ENCODE data around the gene CD3G. TPM values are rescaled to one million over a fixed set of nuclear protein-coding genes. Genes with fewer than 3 reads are reported as not detected.

CD3G gene
- total and polyA plus RNA-seq, 4 donors, result 0.19 to 0.84 (median 0.33) TPM

DNA sequence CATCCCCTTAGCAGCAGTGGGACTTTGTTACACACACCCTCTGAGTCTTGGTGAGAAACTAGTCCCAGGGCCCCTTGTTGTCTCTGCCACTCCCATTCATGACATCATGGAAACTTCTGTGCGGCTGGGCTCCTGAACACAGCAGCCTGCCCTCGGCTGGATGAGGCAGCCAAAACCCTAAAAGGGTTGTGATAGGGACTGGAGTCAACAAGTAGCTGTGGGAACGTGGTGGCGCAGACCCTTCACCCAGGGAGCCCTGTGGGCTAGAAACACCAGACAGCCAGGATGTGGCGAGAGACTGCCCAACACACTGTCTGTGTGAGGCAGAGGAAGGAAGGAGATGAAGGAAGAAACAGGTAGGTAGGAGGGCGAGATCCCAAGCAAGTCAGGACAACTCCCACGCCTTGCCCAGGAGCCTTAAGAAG is 5.5 kb upstream of the CD3G start:
- Histone ChIP-seq H3K9me3 (ENCODE audit: control insufficient read depth in 4 of 4, low read length in 3 of 4) (no peaks in the 10 kb centered on the region), H3K4me3 (ENCODE audit: low read depth in 1 of 3, low read length in 3 of 3) (no peak overlapping the region), H3K9ac (ENCODE audit: low read depth in 1 of 2, low read length in 2 of 2) (no peak overlapping the region), H3K36me3 (ENCODE audit: control insufficient read depth in 4 of 4, insufficient read depth in 3 of 4, low read depth in 1 of 4, low read length in 3 of 4) (no peaks in the 10 kb centered on the region), H3K4me1 (ENCODE audit: control insufficient read depth in 4 of 4, insufficient read depth in 4 of 4, low read length in 3 of 4) (no peaks in the 10 kb centered on the region), H3K27ac (ENCODE audit: low read depth in 1 of 2, low read length in 2 of 2) (peak overlapping the region in 1 of 2 donors; percentile 31), H3K27me3 (ENCODE audit: control insufficient read depth in 4 of 4, insufficient read depth in 4 of 4, low read length in 3 of 4) (no peaks in the 10 kb centered on the region)
- 72% methylated on average over 7 of the region's 7 CpGs for WGBS
- DNase-seq (ENCODE audit: low spot score), result no peak
- TF ChIP-seq SP1 (IDR thresholded peaks at IDR 0.05), result no peak
- TF ChIP-seq YY1 (IDR thresholded peaks at IDR 0.05), result no peak
- no peak for TF ChIP-seq GABPA (IDR thresholded peaks at IDR 0.05 in 1 of 2, conservative IDR thresholded peaks at IDR 0.05 in 1 of 2)
- TF ChIP-seq, protein P1, sequence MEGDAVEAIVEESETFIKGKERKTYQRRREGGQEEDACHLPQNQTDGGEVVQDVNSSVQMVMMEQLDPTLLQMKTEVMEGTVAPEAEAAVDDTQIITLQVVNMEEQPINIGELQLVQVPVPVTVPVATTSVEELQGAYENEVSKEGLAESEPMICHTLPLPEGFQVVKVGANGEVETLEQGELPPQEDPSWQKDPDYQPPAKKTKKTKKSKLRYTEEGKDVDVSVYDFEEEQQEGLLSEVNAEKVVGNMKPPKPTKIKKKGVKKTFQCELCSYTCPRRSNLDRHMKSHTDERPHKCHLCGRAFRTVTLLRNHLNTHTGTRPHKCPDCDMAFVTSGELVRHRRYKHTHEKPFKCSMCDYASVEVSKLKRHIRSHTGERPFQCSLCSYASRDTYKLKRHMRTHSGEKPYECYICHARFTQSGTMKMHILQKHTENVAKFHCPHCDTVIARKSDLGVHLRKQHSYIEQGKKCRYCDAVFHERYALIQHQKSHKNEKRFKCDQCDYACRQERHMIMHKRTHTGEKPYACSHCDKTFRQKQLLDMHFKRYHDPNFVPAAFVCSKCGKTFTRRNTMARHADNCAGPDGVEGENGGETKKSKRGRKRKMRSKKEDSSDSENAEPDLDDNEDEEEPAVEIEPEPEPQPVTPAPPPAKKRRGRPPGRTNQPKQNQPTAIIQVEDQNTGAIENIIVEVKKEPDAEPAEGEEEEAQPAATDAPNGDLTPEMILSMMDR (IDR thresholded peaks at IDR 0.05; ENCODE audit: low read depth, low read length, missing input control), result no peak
- TF ChIP-seq EGR1 (IDR thresholded peaks at IDR 0.05; ENCODE audit: low read depth in 2 of 2), result no peak
- TF ChIP-seq, protein P2, sequence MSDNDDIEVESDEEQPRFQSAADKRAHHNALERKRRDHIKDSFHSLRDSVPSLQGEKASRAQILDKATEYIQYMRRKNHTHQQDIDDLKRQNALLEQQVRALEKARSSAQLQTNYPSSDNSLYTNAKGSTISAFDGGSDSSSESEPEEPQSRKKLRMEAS (IDR thresholded peaks at IDR 0.05), result no peak
- no peak for TF ChIP-seq TAF1 (conservative IDR thresholded peaks at IDR 0.05)
- no peak for TF ChIP-seq FOXA2 (IDR thresholded peaks at IDR 0.05)
- no peak for TF ChIP-seq FOXA1 (IDR thresholded peaks at IDR 0.05)
- TF ChIP-seq HNF4G (IDR thresholded peaks at IDR 0.05), result no peak
- TF ChIP-seq, protein P3, sequence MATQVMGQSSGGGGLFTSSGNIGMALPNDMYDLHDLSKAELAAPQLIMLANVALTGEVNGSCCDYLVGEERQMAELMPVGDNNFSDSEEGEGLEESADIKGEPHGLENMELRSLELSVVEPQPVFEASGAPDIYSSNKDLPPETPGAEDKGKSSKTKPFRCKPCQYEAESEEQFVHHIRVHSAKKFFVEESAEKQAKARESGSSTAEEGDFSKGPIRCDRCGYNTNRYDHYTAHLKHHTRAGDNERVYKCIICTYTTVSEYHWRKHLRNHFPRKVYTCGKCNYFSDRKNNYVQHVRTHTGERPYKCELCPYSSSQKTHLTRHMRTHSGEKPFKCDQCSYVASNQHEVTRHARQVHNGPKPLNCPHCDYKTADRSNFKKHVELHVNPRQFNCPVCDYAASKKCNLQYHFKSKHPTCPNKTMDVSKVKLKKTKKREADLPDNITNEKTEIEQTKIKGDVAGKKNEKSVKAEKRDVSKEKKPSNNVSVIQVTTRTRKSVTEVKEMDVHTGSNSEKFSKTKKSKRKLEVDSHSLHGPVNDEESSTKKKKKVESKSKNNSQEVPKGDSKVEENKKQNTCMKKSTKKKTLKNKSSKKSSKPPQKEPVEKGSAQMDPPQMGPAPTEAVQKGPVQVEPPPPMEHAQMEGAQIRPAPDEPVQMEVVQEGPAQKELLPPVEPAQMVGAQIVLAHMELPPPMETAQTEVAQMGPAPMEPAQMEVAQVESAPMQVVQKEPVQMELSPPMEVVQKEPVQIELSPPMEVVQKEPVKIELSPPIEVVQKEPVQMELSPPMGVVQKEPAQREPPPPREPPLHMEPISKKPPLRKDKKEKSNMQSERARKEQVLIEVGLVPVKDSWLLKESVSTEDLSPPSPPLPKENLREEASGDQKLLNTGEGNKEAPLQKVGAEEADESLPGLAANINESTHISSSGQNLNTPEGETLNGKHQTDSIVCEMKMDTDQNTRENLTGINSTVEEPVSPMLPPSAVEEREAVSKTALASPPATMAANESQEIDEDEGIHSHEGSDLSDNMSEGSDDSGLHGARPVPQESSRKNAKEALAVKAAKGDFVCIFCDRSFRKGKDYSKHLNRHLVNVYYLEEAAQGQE (IDR thresholded peaks at IDR 0.05), result no peak
- no peak for TF ChIP-seq NR2F2 (IDR thresholded peaks at IDR 0.05)
- TF ChIP-seq, protein P4, sequence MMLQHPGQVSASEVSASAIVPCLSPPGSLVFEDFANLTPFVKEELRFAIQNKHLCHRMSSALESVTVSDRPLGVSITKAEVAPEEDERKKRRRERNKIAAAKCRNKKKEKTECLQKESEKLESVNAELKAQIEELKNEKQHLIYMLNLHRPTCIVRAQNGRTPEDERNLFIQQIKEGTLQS (IDR thresholded peaks at IDR 0.05), result no peak
- no peak for TF ChIP-seq RXRA (IDR thresholded peaks at IDR 0.05)
- no peak for TF ChIP-seq RAD21 (IDR thresholded peaks at IDR 0.05)
- TF ChIP-seq, protein P5, sequence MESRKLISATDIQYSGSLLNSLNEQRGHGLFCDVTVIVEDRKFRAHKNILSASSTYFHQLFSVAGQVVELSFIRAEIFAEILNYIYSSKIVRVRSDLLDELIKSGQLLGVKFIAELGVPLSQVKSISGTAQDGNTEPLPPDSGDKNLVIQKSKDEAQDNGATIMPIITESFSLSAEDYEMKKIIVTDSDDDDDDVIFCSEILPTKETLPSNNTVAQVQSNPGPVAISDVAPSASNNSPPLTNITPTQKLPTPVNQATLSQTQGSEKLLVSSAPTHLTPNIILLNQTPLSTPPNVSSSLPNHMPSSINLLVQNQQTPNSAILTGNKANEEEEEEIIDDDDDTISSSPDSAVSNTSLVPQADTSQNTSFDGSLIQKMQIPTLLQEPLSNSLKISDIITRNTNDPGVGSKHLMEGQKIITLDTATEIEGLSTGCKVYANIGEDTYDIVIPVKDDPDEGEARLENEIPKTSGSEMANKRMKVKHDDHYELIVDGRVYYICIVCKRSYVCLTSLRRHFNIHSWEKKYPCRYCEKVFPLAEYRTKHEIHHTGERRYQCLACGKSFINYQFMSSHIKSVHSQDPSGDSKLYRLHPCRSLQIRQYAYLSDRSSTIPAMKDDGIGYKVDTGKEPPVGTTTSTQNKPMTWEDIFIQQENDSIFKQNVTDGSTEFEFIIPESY (IDR thresholded peaks at IDR 0.05), result no peak
- no peak for TF ChIP-seq HNF4A (conservative IDR thresholded peaks at IDR 0.05)

Data from liver (tissue), 9 donors.